ENCODE measurements around the gene CAPN9.

The CAPN9 gene

DNA sequence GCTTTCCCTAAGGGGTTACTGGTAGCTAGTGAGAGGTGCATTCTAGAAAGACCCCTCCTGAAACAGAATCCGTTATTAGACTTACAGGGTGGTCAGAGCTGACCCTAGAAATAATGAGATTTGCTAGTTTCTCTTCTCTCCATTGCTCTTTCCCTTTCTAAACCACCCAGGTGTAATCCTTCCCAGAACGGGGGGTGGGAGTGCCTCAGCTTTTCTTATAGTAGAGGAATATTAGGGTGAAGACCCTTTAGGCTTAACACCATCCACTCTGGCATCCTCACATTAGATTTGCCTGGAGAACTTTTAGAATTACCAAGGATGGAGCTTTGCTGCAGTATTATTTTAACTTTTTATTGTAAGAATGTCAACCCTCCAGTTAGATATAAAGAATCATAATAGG, 49.4 kb downstream of the CAPN9 start:
- DNase-seq (ENCODE audit: low read depth in 2 of 2) = no peak

DNA sequence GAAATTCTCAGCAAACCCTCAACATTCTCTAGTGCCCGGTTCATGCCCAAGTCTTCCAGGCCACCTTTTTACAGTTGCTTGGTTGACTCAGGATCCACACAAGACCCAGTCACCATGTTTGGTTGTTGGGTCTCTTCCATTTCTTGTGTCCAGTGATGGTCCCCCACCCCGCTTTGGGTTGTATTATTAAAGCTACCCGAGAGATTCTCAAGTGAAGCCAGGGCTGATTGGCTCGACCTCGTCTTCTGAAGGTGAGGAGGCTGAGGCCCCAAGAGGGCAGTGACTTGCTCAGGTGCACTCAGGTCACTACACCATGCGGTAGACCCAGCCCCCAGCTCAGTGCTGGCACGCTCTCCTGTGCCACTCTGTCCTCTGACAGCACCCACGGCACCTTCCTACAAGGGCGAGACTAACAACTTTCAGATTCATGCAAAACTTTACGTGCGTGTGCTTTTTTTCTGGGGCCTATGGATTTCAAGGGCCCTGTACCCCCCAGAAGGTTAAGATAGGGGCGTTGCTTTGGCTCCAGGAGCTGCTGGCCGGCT, 50.3 kb downstream of the CAPN9 start:
- DNase-seq (ENCODE audit: low read depth in 2 of 2) = no peak

DNA sequence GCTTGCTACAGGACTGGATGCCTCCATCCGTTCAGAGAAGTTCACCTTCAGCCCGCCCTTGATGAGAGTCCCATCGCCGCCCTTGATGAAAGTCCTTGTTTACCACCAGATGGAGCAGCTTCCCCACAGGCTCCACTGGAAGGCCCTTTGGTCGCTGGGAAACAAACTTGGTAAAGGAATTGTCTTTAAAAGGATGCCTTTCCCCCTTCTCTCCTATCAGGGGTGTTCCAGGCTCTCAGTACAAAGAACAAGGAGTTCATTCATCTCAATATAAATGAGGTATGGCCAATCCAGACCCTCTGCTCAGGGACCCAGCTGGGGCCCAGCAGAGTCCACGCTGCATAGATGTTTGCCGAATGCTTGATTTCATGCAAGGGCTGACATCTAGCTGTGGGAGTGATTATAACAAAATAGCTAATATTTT, 50.8 kb downstream of the CAPN9 start:
- DNase-seq (ENCODE audit: low read depth in 2 of 2) = peak; percentile 52 to 54

DNA sequence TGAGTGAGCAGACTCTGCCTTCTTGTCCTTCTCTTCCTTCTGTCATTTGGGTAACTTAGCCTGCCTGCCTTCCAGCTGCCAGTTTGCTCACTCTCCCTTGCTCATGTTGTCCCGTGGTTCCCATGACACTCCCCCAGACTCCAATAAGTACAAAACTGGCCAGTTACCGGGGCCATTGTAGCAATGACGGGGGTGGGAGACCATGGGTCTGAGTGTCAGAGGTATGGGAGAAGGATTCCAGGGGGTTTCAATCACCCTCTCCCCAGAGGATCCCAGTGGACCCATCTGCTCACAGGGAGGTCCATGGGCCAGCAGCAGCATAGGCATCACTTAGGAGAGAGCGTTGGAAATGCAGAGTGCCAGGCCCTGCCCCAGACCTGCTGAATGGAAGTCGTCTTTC, 51.3 kb downstream of the CAPN9 start:
- DNase-seq (ENCODE audit: low read depth in 2 of 2) = no peak

DNA sequence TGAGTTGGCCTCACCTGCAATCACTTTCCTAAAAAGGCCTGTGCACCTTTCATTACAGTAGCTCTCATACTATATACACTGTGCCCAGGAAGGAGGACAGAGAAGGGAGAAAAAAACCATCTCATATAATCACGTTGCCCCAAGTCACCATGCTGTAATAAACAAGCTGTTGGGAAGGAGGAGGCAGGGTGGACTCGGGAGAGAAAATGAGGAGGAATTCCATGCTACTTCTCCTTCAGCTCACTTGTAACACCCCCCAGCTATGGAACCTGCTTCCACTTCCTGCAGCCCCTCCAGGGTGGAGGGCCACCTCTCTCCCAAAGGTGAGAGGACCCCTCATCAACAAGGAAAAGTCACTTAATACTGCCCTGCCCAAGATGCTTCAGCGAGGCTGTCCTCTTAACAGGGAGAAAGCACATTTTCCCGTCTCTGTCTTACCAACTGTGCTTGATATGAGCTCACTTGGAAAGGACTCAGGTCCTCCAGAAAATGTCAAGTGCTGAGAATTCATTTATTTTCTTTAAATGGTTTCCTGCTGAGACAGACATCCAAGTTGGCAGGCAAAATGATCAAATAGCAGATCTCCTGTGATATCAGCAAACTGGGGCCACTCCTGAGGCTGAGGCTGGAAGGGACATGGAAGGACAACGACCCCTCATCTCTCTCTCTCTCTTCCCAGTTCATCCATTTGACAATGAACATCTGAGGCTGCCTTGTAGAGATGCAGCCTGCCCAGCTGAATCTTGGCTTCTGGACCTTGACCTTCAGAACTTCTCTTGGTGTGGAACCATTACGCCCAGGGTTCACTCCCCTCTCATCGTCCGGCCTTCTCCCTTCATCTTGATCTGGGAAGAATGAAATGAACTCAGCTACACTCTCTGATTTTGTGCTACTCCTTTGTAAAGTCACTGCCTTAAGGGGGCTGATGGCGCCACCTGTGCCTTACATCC, 54.0 kb downstream of the CAPN9 start:
- no peak for DNase-seq (ENCODE audit: low read depth in 2 of 2)

DNA sequence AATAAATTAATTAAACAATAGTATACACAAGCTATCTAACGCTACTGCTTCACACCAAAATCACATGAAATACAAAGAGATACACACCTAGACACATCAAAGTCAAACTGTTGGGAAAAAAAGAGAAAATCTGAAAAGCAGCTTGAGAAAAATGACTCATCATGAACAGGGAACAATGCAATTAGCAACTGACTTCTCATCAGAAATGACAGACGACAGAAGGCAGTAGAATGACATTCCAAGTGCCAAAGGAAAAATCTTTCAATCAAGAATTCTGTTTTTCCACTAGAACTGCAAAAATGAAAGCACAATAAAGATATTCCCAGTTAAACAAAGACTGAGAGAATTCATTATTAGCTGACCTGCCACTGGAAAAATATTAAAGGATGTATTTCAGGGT, 57.2 kb downstream of the CAPN9 start:
- no peak for DNase-seq (ENCODE audit: low read depth in 2 of 2)

DNA sequence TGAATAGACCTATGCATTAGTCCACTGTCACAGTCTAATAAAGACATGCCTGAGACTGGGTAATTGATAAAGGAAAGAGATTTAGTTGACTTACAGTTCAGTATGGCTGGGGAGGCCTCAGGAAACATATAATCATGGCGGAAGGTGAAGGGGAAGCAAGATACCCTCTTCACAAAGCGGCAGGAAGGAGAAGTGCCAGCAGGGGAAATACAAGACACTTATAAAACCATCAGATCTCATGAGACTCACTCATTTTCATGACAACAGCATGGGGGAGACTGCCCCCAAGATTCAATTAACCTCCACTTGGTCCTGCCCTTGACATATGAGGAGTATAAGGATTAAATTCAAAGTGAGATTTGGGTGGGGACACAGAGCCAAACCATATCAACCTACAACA, 59.4 kb downstream of the CAPN9 start:
- no peak for DNase-seq (ENCODE audit: low read depth in 2 of 2)

DNA sequence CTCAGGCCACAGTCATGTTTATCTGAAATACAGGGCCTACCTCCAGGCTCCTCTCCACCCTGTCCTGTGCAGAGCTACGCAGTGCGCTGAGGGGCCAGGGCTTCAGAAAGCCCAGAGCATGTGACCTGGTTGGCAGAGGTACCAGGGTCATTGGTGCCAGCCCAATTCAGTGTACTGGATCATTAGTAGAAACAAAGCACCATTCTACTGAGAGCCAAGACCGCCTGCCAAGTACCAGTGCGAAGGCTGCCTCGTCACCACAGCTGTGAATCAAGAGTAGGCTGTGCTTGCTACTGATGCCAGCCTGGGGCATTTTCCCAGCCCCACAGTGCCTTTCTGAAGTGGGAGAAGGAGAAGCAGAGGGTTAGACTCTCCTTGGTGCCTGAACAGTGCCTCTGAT, 59.8 kb downstream of the CAPN9 start:
- no peak for DNase-seq (ENCODE audit: low read depth in 2 of 2)

DNA sequence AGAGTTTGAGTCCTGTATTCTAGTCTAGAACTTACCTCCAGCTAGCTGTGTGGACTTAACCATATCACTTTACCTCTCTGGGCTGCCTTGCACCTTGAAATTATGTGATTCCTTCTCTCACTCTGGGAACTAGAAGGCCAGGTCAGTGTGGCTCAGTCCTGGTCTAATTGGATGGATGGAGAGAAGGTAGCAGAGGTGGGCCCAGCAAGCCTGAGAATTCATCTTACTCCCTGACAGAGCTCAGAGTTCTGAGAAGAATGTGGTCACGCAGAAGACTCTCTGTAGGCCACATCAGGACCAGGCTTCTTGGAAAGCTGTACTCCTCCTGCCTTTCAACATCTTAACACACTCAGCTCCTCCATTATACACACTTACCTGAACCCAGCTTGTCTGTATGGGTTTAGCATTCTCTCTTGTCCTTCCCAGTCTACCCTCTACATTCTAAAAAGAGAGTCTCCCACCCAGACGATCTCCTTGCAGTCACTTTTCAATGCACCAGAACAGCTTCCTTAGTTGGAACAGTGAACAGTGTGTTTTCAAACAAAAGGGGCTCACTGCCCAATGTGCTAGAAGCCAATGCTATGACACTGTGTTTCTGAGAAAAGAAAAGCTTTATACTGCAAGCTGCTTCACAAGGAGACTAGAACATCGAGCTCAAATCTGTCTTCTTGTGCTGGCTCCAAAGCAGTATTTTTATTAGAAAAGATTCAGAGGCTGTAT, 60.5 kb downstream of the CAPN9 start:
- DNase-seq (ENCODE audit: low read depth in 2 of 2) = no peak

DNA sequence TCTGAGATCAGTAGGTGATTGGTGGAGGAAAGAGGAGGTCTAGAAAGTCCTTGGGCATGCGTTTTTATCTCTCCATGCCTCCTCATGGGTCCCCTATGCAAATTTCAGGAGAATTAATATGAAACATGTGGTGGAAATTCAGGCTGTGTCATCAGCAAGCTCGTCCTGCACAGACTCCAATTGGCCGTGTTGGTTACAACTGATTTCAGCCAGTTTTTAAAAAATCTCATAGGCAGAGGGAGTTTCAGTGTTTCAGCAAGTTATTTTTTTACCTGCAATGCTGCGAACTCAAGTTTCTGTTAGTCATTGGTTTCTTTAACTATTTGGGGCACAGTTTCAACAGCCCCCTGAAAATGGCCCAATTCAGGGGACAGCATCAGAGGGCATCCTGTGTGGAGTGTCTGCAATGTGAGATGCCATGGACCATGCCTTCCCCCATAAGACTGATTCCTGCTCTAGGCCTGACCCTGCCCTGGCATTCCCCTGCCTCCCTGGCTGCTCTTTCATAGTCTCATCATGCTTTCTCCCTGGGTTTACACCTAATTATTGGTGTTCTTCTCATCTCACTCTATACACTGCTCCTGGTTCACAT, 61.2 kb downstream of the CAPN9 start:
- peak; percentile 56 to 59 for DNase-seq (ENCODE audit: low read depth in 2 of 2)

DNA sequence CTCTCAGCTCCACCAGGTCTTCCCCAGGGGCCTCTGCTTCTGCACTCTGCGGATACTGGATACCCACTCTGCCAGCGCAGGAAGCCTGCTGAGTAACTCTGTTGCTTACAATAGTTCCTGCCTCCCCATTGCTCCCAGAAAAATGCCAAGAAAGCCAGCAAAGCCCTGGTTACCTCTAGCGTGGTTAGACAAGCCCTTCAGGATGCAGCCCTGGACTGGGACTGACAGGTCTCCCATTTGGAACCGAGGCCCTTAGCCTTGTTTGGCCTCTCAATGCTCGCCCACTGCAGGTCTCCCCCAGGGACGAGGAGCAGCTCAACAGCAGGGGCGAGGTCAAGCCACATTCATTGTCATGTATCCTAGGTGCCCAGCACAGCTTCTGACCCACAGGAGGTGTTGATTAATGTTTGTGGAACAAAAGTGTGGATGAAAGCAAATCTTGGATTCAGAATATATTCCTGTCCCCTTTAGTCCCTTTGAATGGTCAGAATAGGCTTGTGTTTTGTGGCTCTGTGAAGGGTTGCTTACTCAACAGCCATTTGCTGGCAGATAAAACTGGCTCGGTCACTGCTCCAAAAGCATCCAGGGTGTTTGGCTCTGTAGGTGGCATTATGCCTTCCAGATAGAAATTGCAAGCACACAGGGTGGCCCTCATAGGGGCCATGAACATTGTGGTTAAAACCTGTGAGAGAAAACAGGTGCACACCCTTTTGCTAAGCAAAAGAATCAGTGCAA, 62.2 kb downstream of the CAPN9 start:
- DNase-seq (ENCODE audit: low read depth in 2 of 2) = no peak

DNA sequence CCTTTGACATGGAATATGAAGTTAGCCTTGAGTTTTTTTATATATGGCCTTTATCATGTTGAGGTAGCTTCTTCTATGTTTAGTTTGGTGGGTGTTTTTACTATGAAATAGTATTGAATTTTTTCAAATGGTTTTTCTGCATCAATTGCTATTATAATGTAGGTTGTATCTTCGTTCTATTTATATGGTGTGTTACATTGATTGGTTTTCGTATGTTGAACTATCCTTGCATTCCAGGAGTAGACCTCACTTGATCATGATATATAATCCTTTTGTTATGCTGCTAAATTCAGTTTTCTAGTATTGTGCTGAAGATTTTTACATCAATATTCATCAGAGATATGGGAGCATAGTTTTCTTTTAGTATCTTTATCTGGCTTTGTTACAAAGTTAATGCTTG, 65.4 kb downstream of the CAPN9 start:
- DNase-seq (ENCODE audit: low read depth in 2 of 2) = no peak

DNA sequence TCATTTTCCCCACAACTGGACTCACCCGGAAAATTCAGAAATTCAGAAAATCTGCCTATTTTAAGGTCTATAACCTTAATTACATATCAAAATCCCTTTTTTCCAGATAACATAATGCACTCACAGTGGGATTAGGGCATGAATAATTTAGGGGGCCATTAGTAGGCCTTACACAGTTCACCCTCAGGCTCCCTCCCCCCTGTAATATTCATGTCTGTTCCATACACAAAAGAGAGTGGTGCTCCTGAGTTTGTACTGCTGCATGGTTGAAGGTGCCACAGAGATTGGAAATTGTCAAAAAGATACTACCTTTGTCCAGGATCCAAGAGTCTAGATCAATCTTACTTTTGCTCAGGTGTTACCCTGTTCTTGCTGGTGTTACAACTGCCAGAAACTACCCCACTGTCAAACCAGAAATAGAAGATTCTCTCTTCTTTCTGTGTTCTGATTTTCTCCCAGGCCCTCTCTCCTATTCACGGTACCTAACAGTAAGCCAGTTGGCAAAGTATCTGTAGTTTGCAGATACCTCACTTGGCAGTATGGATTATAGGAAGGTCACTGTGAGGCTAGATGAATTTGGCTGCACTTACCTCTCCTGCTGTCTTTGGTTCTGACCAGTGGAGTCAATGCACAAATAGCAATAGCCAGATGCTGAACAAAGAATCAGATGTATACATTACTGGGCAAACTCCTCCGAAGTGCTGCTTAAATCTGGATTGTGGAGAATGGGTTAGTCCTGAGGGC, 67.9 kb downstream of the CAPN9 start:
- DNase-seq (ENCODE audit: low read depth in 2 of 2) = no peak

DNA sequence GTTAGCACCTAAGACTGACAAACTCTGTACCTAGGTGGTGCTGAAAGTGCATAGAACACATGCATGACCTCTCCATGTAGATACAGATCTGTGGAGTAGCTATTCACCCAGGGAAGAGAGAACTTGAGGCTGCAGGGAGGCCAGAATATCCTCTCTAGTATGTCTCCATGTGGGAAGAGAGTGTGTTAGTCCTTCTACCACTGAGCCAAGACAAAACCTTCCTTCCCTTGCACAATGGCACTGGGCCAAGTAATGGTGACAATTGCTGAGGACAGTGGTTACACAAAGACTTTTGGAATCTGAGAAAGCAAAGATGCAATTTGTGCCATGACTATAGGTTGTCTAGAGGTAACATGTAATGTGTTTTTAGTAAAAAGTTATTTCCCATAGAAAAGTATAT, 68.8 kb downstream of the CAPN9 start:
- no peak for DNase-seq (ENCODE audit: low read depth in 2 of 2)

DNA sequence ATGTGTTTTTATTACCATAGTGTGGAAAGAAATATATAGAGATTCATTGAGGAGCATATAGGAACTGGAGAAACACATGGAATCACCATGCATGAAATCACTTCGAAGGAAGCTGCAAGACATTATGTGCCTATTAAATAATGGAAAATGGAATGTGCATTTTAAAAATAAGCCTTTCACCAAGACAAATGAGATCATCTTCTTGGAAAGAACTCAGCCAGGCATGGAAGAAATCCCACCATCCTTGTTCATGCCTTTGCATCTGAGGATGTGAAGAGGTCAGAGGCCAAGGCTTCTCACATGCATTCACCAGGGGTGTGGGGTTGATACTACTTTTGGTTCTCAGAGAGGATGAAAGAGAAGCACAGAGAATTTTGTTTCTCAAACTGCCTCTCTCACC, 71.2 kb downstream of the CAPN9 start:
- DNase-seq (ENCODE audit: low read depth in 2 of 2) = peak in 1 of 2 experiments; percentile 27

DNA sequence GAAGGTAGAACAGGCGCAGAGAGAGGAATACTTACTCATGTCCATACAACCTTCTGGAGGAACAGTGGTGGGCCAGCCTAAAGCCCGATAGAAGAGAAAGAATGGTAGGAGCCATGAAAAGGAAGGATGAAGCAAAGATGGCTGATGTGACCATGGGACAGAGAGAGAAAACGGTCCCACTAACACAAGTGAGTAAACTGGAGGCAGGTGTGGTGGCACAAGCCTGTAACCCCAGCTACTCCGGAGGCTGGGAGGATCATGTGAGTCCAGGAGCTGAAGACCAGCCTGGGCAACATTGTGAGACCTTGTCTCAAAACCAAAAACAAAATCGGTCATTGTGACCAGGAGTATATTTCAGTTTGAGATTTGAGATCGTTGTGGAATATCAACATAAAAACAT, 71.7 kb downstream of the CAPN9 start:
- no peak for DNase-seq (ENCODE audit: low read depth in 2 of 2)

DNA sequence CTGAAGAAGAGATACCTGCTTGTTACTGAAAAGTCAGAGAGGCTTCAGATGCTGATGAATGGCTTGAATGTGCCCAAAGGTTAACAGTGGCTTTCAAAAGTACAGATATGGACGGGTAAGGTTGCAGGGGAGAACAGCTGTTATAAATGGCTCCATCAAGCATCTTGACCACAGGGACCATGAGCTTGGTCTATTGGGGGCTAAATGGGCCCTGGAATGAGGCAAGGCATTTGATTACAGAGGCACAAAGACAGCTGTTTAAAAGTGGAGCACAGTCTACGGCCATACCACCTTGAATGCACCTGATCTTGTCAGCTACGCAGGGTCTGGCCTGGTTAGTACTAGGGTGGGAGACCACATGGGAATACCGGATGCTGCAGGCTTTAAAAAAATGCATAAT, 72.8 kb downstream of the CAPN9 start:
- no peak for DNase-seq (ENCODE audit: low read depth in 2 of 2)

DNA sequence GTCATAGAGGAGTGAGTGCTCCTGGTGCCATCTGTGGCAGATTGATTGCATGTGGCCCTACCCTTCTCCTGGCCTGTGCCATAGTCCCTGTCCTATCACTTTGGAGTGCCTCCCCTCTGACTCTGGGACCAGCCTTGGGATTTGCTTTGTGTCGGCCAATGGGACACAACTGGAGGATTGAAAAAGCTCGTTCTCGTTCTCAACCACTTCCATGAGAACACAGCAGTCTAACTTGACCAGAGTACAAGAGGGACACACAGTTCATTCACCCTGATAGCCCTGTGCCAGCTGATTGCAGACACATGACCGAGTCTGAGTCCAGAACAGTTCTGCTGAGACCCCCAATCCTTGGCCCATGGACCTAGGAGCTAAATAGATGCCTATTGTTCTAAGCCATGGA, 73.4 kb downstream of the CAPN9 start:
- DNase-seq (ENCODE audit: low read depth in 2 of 2) = no peak

DNA sequence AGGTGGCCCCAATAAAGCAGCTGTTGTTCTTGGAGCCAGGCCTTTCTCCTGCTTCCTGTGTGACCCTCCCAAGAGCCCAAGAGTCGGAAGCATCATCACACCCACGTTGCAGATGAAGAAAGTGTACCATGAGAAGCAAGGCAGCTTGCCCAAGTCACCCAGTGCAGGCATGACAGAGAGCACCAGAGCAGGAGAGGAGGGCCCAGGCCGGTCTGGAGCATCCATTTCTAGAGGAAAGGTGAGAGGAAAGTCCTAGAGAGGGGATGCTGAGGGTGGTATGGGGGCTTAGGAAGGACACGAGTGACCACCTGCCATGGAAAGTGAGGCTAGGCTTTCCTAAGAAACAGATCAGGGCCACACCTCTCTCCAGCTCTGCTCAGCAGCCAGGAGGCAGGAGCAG, 74.2 kb downstream of the CAPN9 start:
- DNase-seq (ENCODE audit: low read depth in 2 of 2) = no peak

DNA sequence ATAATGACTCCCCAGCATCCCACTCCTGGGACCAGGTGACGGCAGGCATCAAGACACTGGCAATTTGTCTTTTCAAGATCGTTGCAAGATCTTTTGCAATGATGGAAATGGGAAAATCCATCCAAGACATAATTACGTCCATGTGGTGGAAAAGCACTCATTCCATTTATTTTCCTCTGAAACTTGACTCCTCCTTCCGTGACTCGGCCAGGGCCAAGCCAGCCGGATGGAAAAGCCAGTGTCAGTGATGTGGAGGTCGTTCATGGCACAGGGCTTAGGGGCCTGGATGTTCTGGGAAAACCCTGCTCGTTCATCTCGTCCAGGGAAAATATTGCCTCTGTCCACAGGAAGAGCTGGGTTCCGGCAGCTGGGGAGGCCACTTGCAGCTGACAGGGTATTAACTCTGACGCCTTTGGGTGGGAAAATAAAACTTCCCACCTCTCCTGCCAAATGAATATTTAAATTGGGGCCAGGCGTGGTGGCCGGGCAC, 74.9 kb downstream of the CAPN9 start:
- DNase-seq (ENCODE audit: low read depth in 2 of 2) = peak; percentile 66 to 69

DNA sequence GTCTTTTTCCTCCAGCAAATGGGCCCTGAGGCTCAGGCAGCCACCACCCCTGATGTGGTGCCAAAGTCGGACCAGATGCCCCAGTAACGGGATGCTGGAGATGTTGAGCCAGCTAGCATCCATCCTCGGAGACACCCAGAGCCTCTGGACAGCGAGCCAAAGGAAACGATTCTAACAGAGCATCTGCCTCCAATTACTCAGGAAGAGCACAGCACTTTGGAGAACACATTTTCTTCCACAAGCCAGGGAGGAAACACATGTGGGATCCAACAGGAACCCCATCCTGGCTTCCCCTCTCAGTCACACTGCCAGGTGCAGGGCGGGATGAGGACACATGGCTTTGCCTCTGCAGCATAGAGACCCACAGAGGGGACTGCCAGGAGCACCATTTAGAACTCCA, 76.2 kb downstream of the CAPN9 start:
- DNase-seq (ENCODE audit: low read depth in 2 of 2) = no peak
